Thyroid gland (tissue), 4 donors: ENCODE results near the gene MAP3K7. TPM values are rescaled to one million over a fixed set of nuclear protein-coding genes. Genes with fewer than 3 reads are reported as not detected.

Experiments used
- DNase-seq, 2 donors: peaks; one replicate each; pipeline ENCODE4 v3.0.0-alpha.2; 2019
- H3K27ac ChIP-seq, 3 donors: fragments of 200-600 bp; sonication (generic); 1 replicate in 2 of 3; 2 replicates in 1 of 3; pipeline ENCODE4 v1.5.1; 2016 to 2019; ENCODE audit warnings: mild to moderate bottlenecking in 1 of 3, moderate library complexity in 1 of 3
- H3K27me3 ChIP-seq: fragments of 200-600 bp; sonication (generic); one replicate; pipeline ENCODE4 v1.5.1; 2019
- H3K36me3 ChIP-seq, 2 donors: fragments of 200-600 bp; sonication (generic); one replicate each; pipeline ENCODE4 v1.5.1; 2016 to 2019
- H3K4me1 ChIP-seq, 2 donors: fragments of 200-600 bp; sonication (generic); one replicate each; pipeline ENCODE4 v1.5.1; 2017 to 2019
- H3K4me3 ChIP-seq, 3 donors: fragments of 200-600 bp; sonication (generic); replicated peaks in 1 of 3; 1 replicate in 2 of 3; 2 replicates in 1 of 3; pipeline ENCODE4 v1.5.1; 2016; ENCODE audit warnings: mild to moderate bottlenecking in 1 of 3
- H3K9me3 ChIP-seq: fragments of 200-600 bp; sonication (generic); one replicate; pipeline ENCODE4 v1.5.1; 2017
- CTCF ChIP-seq, 6 experiments: fragments of 200-600 bp in 3 of 6; fragments of 450-650 bp in 3 of 6; sonication (generic) in 3 of 6; IDR thresholded peaks; one replicate each; pipeline ENCODE4 v1.5.1; 2016 to 2019; ENCODE audit warnings: antibody characterized with exemption in 6 of 6, mild to moderate bottlenecking in 2 of 6, inconsistent platforms in 1 of 6, moderate library complexity in 1 of 6
- POLR2A ChIP-seq, 2 donors: fragments of 450-650 bp; IDR thresholded peaks; one replicate each; pipeline ENCODE4 v1.6.1; 2017; ENCODE audit warnings: antibody characterized with exemption in 2 of 2, mild to moderate bottlenecking in 2 of 2, moderate library complexity in 1 of 2
- WGBS, 2 donors: methylation state at CpG; one replicate each; pipeline ENCODE4 v1.1.5; 2017; 5-methylcytosine and 5-hydroxymethylcytosine counted together
- intact Hi-C: fragments of 100-400 bp; cut with DNase I; formaldehyde crosslinking; loops from one replicate; pipeline ENCODE4 v1.15.1; 2023
- total RNA-seq, 4 donors: library from RNA; depleted of rRNA; stranded (reverse); fragments of >200 nt; gene quantifications; one replicate each; pipeline ENCODE4 v1.2.3, GENCODE V29; 2016

MAP3K7 gene
- total RNA-seq, 4 donors from 2014 or later = 31.5 to 50.3 (median 33.6) TPM

- Histone ChIP-seq H3K4me3 (no peak overlapping the region), H3K9me3 (no peaks in the 10 kb centered on the region), H3K36me3 (no peaks in the 10 kb centered on the region), H3K27ac (no peak overlapping the region), H3K27me3 (no peaks in the 10 kb centered on the region), H3K4me1 (no peaks in the 10 kb centered on the region)
- TF ChIP-seq CTCF (IDR thresholded peaks at IDR 0.05) (no peak), POLR2A (IDR thresholded peaks at IDR 0.05) (no peak)
- no peak for DNase-seq
- intact Hi-C loops = no loop called here
These were observed 119.3 kb downstream of the MAP3K7 start for GRCh38 chr6:90467546-90467945.

- DNase-seq = no peak
These were observed 120.5 kb downstream of the MAP3K7 start for GRCh38 chr6:90466154-90466940.

GRCh38 chr6:90465686-90466085 lies 121.2 kb downstream of the MAP3K7 start:
- Histone ChIP-seq H3K4me1 (no peaks in the 10 kb centered on the region), H3K27ac (no peak overlapping the region), H3K27me3 (no peaks in the 10 kb centered on the region), H3K4me3 (no peak overlapping the region), H3K9me3 (no peaks in the 10 kb centered on the region), H3K36me3 (no peaks in the 10 kb centered on the region)
- intact Hi-C loops = no loop called here
- no peak for DNase-seq
- WGBS, 2 donors = 90 to 100% methylated on average over 2 of the region's 2 CpGs
- TF ChIP-seq CTCF (IDR thresholded peaks at IDR 0.05) (no peak), POLR2A (IDR thresholded peaks at IDR 0.05) (no peak)

More at GRCh38 chr6:90466154-90466940, 120.5 kb downstream of the MAP3K7 start:
- no peak overlapping the region for H3K4me3 ChIP-seq
- no peaks in the 10 kb centered on the region for H3K4me1 ChIP-seq
- TF ChIP-seq POLR2A (IDR thresholded peaks at IDR 0.05) = no peak
- TF ChIP-seq CTCF (IDR thresholded peaks at IDR 0.05) = no peak
- 58 to 61% methylated on average over 8 of the region's 8 CpGs for WGBS, 2 donors
- no peaks in the 10 kb centered on the region for H3K36me3 ChIP-seq
- H3K27me3 ChIP-seq = no peaks in the 10 kb centered on the region
- no peaks in the 10 kb centered on the region for H3K9me3 ChIP-seq
- no peak overlapping the region for H3K27ac ChIP-seq
- intact Hi-C loops = no loop called here

GRCh38 chr6:90464507-90464906 lies 122.4 kb downstream of the MAP3K7 start:
- TF ChIP-seq POLR2A (IDR thresholded peaks at IDR 0.05) = no peak
- no peak for TF ChIP-seq CTCF (IDR thresholded peaks at IDR 0.05)
- intact Hi-C loops = no loop called here
- no peak overlapping the region for H3K4me3 ChIP-seq
- DNase-seq = no peak
- 84 to 86% methylated on average over 7 of the region's 7 CpGs for WGBS, 2 donors
- H3K36me3 ChIP-seq = no peaks in the 10 kb centered on the region
- H3K27me3 ChIP-seq = no peaks in the 10 kb centered on the region
- no peaks in the 10 kb centered on the region for H3K9me3 ChIP-seq
- no peaks in the 10 kb centered on the region for H3K4me1 ChIP-seq
- H3K27ac ChIP-seq = no peak overlapping the region

- H3K4me3 ChIP-seq = no peak overlapping the region
- no peaks in the 10 kb centered on the region for H3K27me3 ChIP-seq
- H3K36me3 ChIP-seq = no peaks in the 10 kb centered on the region
- H3K27ac ChIP-seq = no peak overlapping the region
- intact Hi-C loops = no loop called here
- 76 to 92% methylated on average over 4 of the region's 4 CpGs for WGBS, 2 donors
- no peak for TF ChIP-seq CTCF (IDR thresholded peaks at IDR 0.05)
- no peaks in the 10 kb centered on the region for H3K9me3 ChIP-seq
- H3K4me1 ChIP-seq = no peaks in the 10 kb centered on the region
- DNase-seq = no peak
These were observed 123.0 kb downstream of the MAP3K7 start for GRCh38 chr6:90463874-90464273.
